Activated T-helper 1 cell treated with anti-CD3 and anti-CD28 coated beads, Interleukin-12 subunit alpha, Interleukin-12 subunit beta, Interleukin-2, Interleukin-4 antibody, amounts not matched to agents 30 ng/mL and 10 ng/mL and 1 ng/mL, durations not matched to agents 14 hours and 24 hours and 36 hours (primary cell): ENCODE data around the gene MUC15. TPM values are rescaled to one million over a fixed set of nuclear protein-coding genes. Genes with fewer than 3 reads are reported as not detected.

ENCODE experiments used
- DNase-seq: peaks from one replicate; pipeline ENCODE4 v3.0.0; 2021; ENCODE audit warnings: low spot score
- H3K27ac Mint-ChIP-seq: one replicate; pipeline ENCODE4 v1.8.0; 2021; ENCODE audit warnings: mild to moderate bottlenecking, mixed read lengths
- H3K27me3 Mint-ChIP-seq: one replicate; pipeline ENCODE4 v1.8.0; 2022; ENCODE audit warnings: mild to moderate bottlenecking, moderate library complexity, mixed read lengths; ENCODE audit not compliant: insufficient read depth
- H3K36me3 Mint-ChIP-seq: one replicate; pipeline ENCODE4 v1.8.0; 2021; ENCODE audit warnings: low read depth, mixed read lengths
- H3K4me1 Mint-ChIP-seq: one replicate; pipeline ENCODE4 v1.8.0; 2021; ENCODE audit warnings: low read depth, mixed read lengths
- H3K4me3 Mint-ChIP-seq: one replicate; pipeline ENCODE4 v1.8.0; 2021; ENCODE audit warnings: mild to moderate bottlenecking, moderate library complexity, mixed read lengths
- H3K9me3 Mint-ChIP-seq: one replicate; pipeline ENCODE4 v1.8.0; 2021; ENCODE audit warnings: mixed read lengths
- intact Hi-C: fragments of 100-400 bp; cut with micrococcal nuclease; formaldehyde crosslinking; loops from one replicate; pipeline ENCODE4 v1.15.1; 2024
- total RNA-seq: library from RNA; stranded (reverse); gene quantifications from 2 replicates; pipeline ENCODE4 v1.2.3, GENCODE V29; 2022

The MUC15 gene
- total RNA-seq, 1 donor from 2014 or later, result not detected

DNA sequence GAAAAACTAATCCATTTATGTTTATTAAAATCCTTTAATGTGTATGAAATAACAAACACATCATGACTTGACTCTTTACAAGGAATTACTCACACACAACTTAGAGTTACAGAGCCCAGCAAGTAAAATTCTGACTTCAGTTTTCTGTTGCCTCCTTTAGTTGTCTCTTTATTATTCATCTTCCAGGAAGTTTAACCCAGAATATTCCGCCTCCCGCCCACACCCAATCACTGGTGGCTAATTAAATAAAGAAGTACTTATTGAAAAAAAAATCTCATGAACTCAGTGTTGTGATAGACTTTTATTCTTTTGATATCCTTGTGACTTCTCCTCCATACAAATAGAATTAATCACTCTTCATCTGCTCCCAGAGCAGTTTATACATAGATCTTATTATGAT lies 61.9 kb downstream of the MUC15 start:
- Mint-ChIP-seq H3K9me3 (peaks cover 4% of the 10 kb centered on the region), H3K36me3 (no peaks in the 10 kb centered on the region), H3K4me1 (no peaks in the 10 kb centered on the region), H3K27ac (no peak overlapping the region), H3K4me3 (no peak overlapping the region), H3K27me3 (no peaks in the 10 kb centered on the region)
- intact Hi-C loops, result no loop called here
- DNase-seq, result no peak

Other genes with a start within 250 kb of the MUC15 start
- gene ANO3, start 240.1 kb downstream of the MUC15 start, total RNA-seq, result not detected in 2 replicates
- not detected in 2 replicates for gene SLC5A12, start 149.8 kb upstream of the MUC15 start, total RNA-seq